CD4-positive, alpha-beta T cell (primary cell): Measurements from ENCODE around the gene SAFB2. TPM values are rescaled to one million over a fixed set of nuclear protein-coding genes. Genes with fewer than 3 reads are reported as not detected.

Experiments
- ATAC-seq: fragments of 200-7000 bp; cut with Tn5 transposase; one replicate; pipeline ENCODE4 v1.10.0; 2022; ENCODE audit warnings: mild to moderate bottlenecking; ENCODE audit not compliant: poor library complexity
- CTCF ChIA-PET: fragments of 350-600 bp; sonication (Branson Sonifier 250); formaldehyde crosslinking; loops from one replicate; lab custom pipeline; 2021; ENCODE audit warnings: antibody characterized with exemption, inconsistent platforms; lab: Charles Lee
- POLR2A ChIA-PET: fragments of 350-600 bp; sonication (Branson Sonifier 250); formaldehyde crosslinking; loops from one replicate; lab custom pipeline; 2021; ENCODE audit warnings: antibody characterized with exemption, inconsistent platforms; lab: Charles Lee
- DNase-seq, 14 experiments: peaks; one replicate each; pipeline ENCODE4 v3.0.0-alpha.2; 2013 to 2020; ENCODE audit warnings: mixed read lengths in 2 of 14
- H3K27ac ChIP-seq, 2 donors: one replicate each; pipeline versions ENCODE4 v1.5.1 to v1.7.0; 2013; ENCODE audit warnings: low read length in 2 of 2, low read depth in 1 of 2, mild to moderate bottlenecking in 1 of 2
- H3K27me3 ChIP-seq, 2 experiments: 1 replicate in 1 of 2; 2 replicates in 1 of 2; pipeline versions ENCODE4 v1.6.1 to v1.7.0; 2013; ENCODE audit warnings: low read length in 2 of 2, control low read depth in 1 of 2, mild to moderate bottlenecking in 1 of 2, moderate library complexity in 1 of 2; ENCODE audit not compliant: insufficient read depth in 2 of 2, control insufficient read depth in 1 of 2
- H3K36me3 ChIP-seq: one replicate; pipeline ENCODE4 v1.6.1; 2013; ENCODE audit warnings: low read length, control low read depth; ENCODE audit not compliant: insufficient read depth
- H3K4me1 ChIP-seq: one replicate; pipeline ENCODE4 v1.6.1; 2013; ENCODE audit warnings: low read length, control low read depth; ENCODE audit not compliant: insufficient read depth
- H3K4me3 ChIP-seq: one replicate; pipeline ENCODE4 v1.5.1; 2013; ENCODE audit warnings: mild to moderate bottlenecking, low read length, moderate library complexity
- H3K9me3 ChIP-seq, 2 experiments: 1 replicate in 1 of 2; 2 replicates in 1 of 2; pipeline versions ENCODE4 v1.6.1 to v1.7.0; 2013; ENCODE audit warnings: low read length in 2 of 2, mild to moderate bottlenecking in 2 of 2, control low read depth in 1 of 2, moderate library complexity in 1 of 2; ENCODE audit not compliant: control insufficient read depth in 1 of 2, insufficient read depth in 1 of 2
- H3K27ac Mint-ChIP-seq: one replicate; pipeline ENCODE4 v1.8.0; 2020; ENCODE audit warnings: mixed read lengths
- H3K27me3 Mint-ChIP-seq: one replicate; pipeline ENCODE4 v1.8.0; 2021; ENCODE audit warnings: mixed read lengths
- H3K36me3 Mint-ChIP-seq: one replicate; pipeline ENCODE4 v1.8.0; 2021; ENCODE audit warnings: low read depth, mixed read lengths
- H3K4me1 Mint-ChIP-seq: one replicate; pipeline ENCODE4 v1.8.0; 2021; ENCODE audit warnings: low read depth, mixed read lengths
- H3K4me3 Mint-ChIP-seq: one replicate; pipeline ENCODE4 v1.8.0; 2020; ENCODE audit warnings: mild to moderate bottlenecking, mixed read lengths
- H3K9me3 Mint-ChIP-seq: one replicate; pipeline ENCODE4 v1.8.0; 2020; ENCODE audit warnings: mixed read lengths
- CTCF ChIP-seq: fragments of 200-600 bp; IDR thresholded peaks from one replicate; pipeline ENCODE4 v1.8.0; 2022; ENCODE audit warnings: antibody characterized with exemption, mild to moderate bottlenecking
- intact Hi-C, 2 experiments: fragments of 100-400 bp; cut with DNase I in 1 of 2; cut with micrococcal nuclease in 1 of 2; formaldehyde crosslinking; loops; one replicate each; pipeline versions ENCODE4 v1.15.1 to v1.9.0; 2023 to 2025; cut with DNase I, micrococcal nuclease
- total RNA-seq, 174 experiments: library from RNA in 2 of 174; stranded (reverse) in 2 of 174; gene quantifications; one replicate each; pipeline ENCODE4 v1.2.3 and lab custom pipeline; 2021 to 2026

Gene SAFB2
- total RNA-seq, 2 experiments from 2014 or later = 238 to 246 TPM

- ATAC-seq = no peak
- H3K27me3 ChIP-seq = no peaks in the 10 kb centered on the region
- no peak for DNase-seq
- peaks cover 66% of the 10 kb centered on the region for H3K36me3 ChIP-seq
- no peak overlapping the region for H3K27ac ChIP-seq
- H3K27ac Mint-ChIP-seq = no peak overlapping the region
- intact Hi-C loops = no loop called here
- ChIA-PET POLR2A (interaction anchor here (1.3 kb wide), 1 partner anchor 19 kb away, joined by 6 read pairs; the partner anchor contains the start of genes SAFB and SAFB2), CTCF (no interaction called here)
- peaks cover 79% of the 10 kb centered on the region for H3K36me3 Mint-ChIP-seq
- H3K4me3 Mint-ChIP-seq = no peak overlapping the region
- peaks cover 5% of the 10 kb centered on the region for H3K4me1 ChIP-seq
- H3K27me3 Mint-ChIP-seq = no peaks in the 10 kb centered on the region
- no peaks in the 10 kb centered on the region for H3K9me3 Mint-ChIP-seq
- no peaks in the 10 kb centered on the region for H3K9me3 ChIP-seq
- no peak for TF ChIP-seq CTCF
- H3K4me3 ChIP-seq = no peak overlapping the region
- peaks cover 44% of the 10 kb centered on the region for H3K4me1 Mint-ChIP-seq
Measured at GRCh38 chr19:5642204-5642603, 19.6 kb upstream of the SAFB2 start.

GRCh38 chr19:5641171-5641570, 18.6 kb upstream of the SAFB2 start:
- Mint-ChIP-seq H3K9me3 (no peaks in the 10 kb centered on the region), H3K27me3 (no peaks in the 10 kb centered on the region), H3K36me3 (peaks cover 68% of the 10 kb centered on the region), H3K4me1 (peaks cover 44% of the 10 kb centered on the region), H3K27ac (peak overlapping the region; percentile 13), H3K4me3 (no peak overlapping the region)
- intact Hi-C loops = no loop called here
- peaks cover 6% of the 10 kb centered on the region for H3K4me1 ChIP-seq
- H3K36me3 ChIP-seq = peaks cover 56% of the 10 kb centered on the region
- H3K9me3 ChIP-seq = no peaks in the 10 kb centered on the region
- no peak for TF ChIP-seq CTCF
- CTCF ChIA-PET = no interaction called here
- H3K4me3 ChIP-seq = no peak overlapping the region
- no peak for DNase-seq
- no peak overlapping the region for H3K27ac ChIP-seq
- POLR2A ChIA-PET = interaction anchor here (1.1 kb wide), 1 partner anchor 19 kb away, joined by 4 read pairs; the partner anchor contains the start of genes SAFB and SAFB2
- H3K27me3 ChIP-seq = no peaks in the 10 kb centered on the region
- no peak for ATAC-seq

- Histone ChIP-seq H3K27ac (no peak overlapping the region), H3K4me1 (peaks cover 20% of the 10 kb centered on the region), H3K9me3 (no peaks in the 10 kb centered on the region), H3K4me3 (no peak overlapping the region), H3K36me3 (peaks cover 43% of the 10 kb centered on the region), H3K27me3 (no peaks in the 10 kb centered on the region)
- H3K27me3 Mint-ChIP-seq = no peaks in the 10 kb centered on the region
- intact Hi-C loops = no loop called here
- ChIA-PET POLR2A (interaction anchor here (2.2 kb wide), 1 partner anchor 15 kb away, joined by 8 read pairs; the partner anchor contains the start of genes SAFB and SAFB2), CTCF (no interaction called here)
- ATAC-seq (no peak), DNase-seq (no peak)
- no peaks in the 10 kb centered on the region for H3K9me3 Mint-ChIP-seq
- TF ChIP-seq CTCF = no peak
- H3K27ac Mint-ChIP-seq = peak overlapping the region; percentile 47
- no peak overlapping the region for H3K4me3 Mint-ChIP-seq
- H3K4me1 Mint-ChIP-seq = peaks cover 51% of the 10 kb centered on the region
- H3K36me3 Mint-ChIP-seq = peaks cover 60% of the 10 kb centered on the region
Measured at GRCh38 chr19:5637971-5638370, 15.4 kb upstream of the SAFB2 start.
